GM06990 (cell line): Measurements from ENCODE around the gene HIF1A.

ENCODE experiments used
- DNase-seq: peaks from one replicate; pipeline ENCODE4 v3.0.0-alpha.2; 2011; ENCODE audit not compliant: insufficient read length; ENCODE audit errors: extremely low read depth
- H3K27me3 ChIP-seq: replicated peaks from 2 replicates; pipeline ENCODE4 v1.6.0; 2011; ENCODE audit warnings: low read length; ENCODE audit not compliant: control insufficient read depth, insufficient read depth
- H3K36me3 ChIP-seq: 2 replicates; pipeline ENCODE4 v1.5.1; 2011; ENCODE audit warnings: low read length; ENCODE audit not compliant: control insufficient read depth, insufficient read depth
- H3K4me3 ChIP-seq: replicated peaks from 2 replicates; pipeline ENCODE4 v1.5.1; 2011; ENCODE audit warnings: low read depth, mild to moderate bottlenecking, control low read depth, low read length
- CTCF ChIP-seq: IDR thresholded peaks from 2 replicates; pipeline ENCODE4 v1.5.1; 2011; ENCODE audit warnings: low read length, control low read depth, mild to moderate bottlenecking, inconsistent platforms; ENCODE audit not compliant: insufficient read depth, poor library complexity, severe bottlenecking

The HIF1A gene

GRCh38 chr14:61700104-61700886 is 5.0 kb downstream of the HIF1A start:
- Histone ChIP-seq H3K36me3 (no peaks in the 10 kb centered on the region), H3K4me3 (no peak overlapping the region; the same call in none of the 2 replicates), H3K27me3 (no peaks in the 10 kb centered on the region)
- no peak for TF ChIP-seq CTCF
- no peak for DNase-seq

- TF ChIP-seq CTCF: no peak
- no peaks in the 10 kb centered on the region for H3K36me3 ChIP-seq
Measured at GRCh38 chr14:61701946-61702345, 6.6 kb downstream of the HIF1A start.

GRCh38 chr14:61703342-61704129 is 8.2 kb downstream of the HIF1A start:
- Histone ChIP-seq H3K36me3 (no peaks in the 10 kb centered on the region), H3K27me3 (no peaks in the 10 kb centered on the region), H3K4me3 (no peak overlapping the region)

More at GRCh38 chr14:61701946-61702345, 6.6 kb downstream of the HIF1A start:
- no peak for DNase-seq
- Histone ChIP-seq H3K27me3 (no peaks in the 10 kb centered on the region), H3K4me3 (no peak overlapping the region)

GRCh38 chr14:61704554-61704953 is 9.2 kb downstream of the HIF1A start:
- Histone ChIP-seq H3K27me3 (no peaks in the 10 kb centered on the region), H3K4me3 (no peak overlapping the region), H3K36me3 (no peaks in the 10 kb centered on the region)
- no peak for DNase-seq
- no peak for TF ChIP-seq CTCF

More at GRCh38 chr14:61703342-61704129, 8.2 kb downstream of the HIF1A start:
- no peak for TF ChIP-seq CTCF
- DNase-seq: no peak

GRCh38 chr14:61705017-61705416 is 9.7 kb downstream of the HIF1A start:
- DNase-seq: no peak
- no peaks in the 10 kb centered on the region for H3K27me3 ChIP-seq
- TF ChIP-seq CTCF: no peak

More at GRCh38 chr14:61705017-61705416, 9.7 kb downstream of the HIF1A start:
- Histone ChIP-seq H3K4me3 (no peak overlapping the region), H3K36me3 (no peaks in the 10 kb centered on the region)
